ENCODE data around the gene TNRC18. TPM values are rescaled to one million over a fixed set of nuclear protein-coding genes. Genes with fewer than 3 reads are reported as not detected.

The TNRC18 gene
- total and polyA plus RNA-seq, 9 of the 15 experiments (the other 6 are each of a cell fraction or from before 2014, with no cell fraction given) = 0.03 to 43.2 (median 18.0) TPM

DNA sequence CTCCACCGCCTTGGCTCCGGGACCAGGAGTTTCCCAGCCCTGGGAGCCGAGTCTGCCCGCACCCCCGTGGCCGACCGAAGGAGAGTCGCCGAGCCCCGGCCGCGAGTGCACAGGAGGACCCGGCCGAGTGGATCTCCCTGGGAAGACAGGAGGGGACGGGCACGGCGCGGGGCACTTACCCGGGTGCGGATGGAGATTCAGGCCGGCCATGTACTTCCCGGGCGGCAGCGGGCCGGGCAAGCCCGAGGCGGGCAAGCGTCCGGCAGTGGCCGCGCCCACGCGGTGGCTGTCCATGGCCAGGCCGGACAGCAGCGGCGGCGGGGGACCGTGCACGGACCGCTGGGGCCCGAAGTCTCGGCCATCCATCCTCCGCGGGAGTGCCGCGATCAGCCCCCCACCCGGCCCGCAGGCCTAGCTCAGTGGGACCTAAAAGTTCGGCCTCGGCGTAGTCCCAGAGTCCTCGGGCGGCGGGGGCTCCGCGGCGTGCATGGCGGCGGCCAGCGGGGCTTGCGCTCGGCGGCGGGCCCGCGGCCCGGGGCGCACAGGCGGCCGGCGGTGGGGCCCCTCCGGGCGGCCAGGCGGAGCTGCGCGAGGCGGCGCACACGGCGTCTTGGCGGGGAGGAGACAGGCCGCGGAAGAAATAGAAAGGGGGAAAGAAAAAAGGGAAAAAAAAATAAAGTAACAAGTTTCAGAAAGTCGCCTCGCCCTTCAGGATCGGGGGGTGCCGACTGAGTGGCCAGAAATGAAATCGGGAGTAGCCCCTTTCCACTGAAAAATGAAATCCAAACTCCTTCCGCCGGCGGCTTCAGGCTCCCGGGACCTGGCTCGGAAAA lies 2.5 kb downstream of the TNRC18 start (continued):
- TF ChIP-seq, protein P1, sequence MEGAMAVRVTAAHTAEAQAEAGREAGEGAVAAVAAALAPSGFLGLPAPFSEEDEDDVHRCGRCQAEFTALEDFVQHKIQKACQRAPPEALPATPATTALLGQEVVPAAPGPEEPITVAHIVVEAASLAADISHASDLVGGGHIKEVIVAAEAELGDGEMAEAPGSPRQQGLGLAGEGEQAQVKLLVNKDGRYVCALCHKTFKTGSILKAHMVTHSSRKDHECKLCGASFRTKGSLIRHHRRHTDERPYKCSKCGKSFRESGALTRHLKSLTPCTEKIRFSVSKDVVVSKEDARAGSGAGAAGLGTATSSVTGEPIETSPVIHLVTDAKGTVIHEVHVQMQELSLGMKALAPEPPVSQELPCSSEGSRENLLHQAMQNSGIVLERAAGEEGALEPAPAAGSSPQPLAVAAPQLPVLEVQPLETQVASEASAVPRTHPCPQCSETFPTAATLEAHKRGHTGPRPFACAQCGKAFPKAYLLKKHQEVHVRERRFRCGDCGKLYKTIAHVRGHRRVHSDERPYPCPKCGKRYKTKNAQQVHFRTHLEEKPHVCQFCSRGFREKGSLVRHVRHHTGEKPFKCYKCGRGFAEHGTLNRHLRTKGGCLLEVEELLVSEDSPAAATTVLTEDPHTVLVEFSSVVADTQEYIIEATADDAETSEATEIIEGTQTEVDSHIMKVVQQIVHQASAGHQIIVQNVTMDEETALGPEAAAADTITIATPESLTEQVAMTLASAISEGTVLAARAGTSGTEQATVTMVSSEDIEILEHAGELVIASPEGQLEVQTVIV (CRISPR knock-in tag; IDR thresholded peaks at IDR 0.05; ENCODE audit: borderline replicate concordance) = no peak
- TF ChIP-seq THAP7 (CRISPR knock-in tag; IDR thresholded peaks at IDR 0.05) (no peak), E2F5 (CRISPR knock-in tag; IDR thresholded peaks at IDR 0.05) (no peak), MAZ (CRISPR knock-in tag; conservative IDR thresholded peaks at IDR 0.05 in 1 of 2, IDR thresholded peaks at IDR 0.05 in 1 of 2) (0 out of 4 replicates have a peak, but pooled peaks of 1 of the 2 experiments have one; percentile 19), RBM25 (IDR thresholded peaks at IDR 0.05; ENCODE audit: low read depth, low read length, severe bottlenecking) (no peak), SMAD1 (IDR thresholded peaks at IDR 0.05; ENCODE audit: low read depth, low read length, partially characterized antibody) (no peak), HDAC1 (IDR thresholded peaks at IDR 0.05) (no peak), L3MBTL2 (IDR thresholded peaks at IDR 0.05) (no peak; the same call in 1 of the 2 replicates), NCOA2 (IDR thresholded peaks at IDR 0.05; ENCODE audit: partially characterized antibody in 2 of 2) (no peak), ZNF253 (CRISPR knock-in tag; conservative IDR thresholded peaks at IDR 0.05) (no peak), FOXJ3 (CRISPR knock-in tag; IDR thresholded peaks at IDR 0.05) (no peak), ZNF586 (CRISPR knock-in tag; conservative IDR thresholded peaks at IDR 0.05) (no peak), SRF (CRISPR knock-in tag; IDR thresholded peaks at IDR 0.05) (no peak), HNRNPL (IDR thresholded peaks at IDR 0.05; ENCODE audit: low read depth, low read length) (peak; percentile 55; the same call in 1 of the 2 replicates), GTF2A2 (tag; IDR thresholded peaks at IDR 0.05) (no peak), ZNF507 (tag; conservative IDR thresholded peaks at IDR 0.05) (no peak), MEF2A (IDR thresholded peaks at IDR 0.05; ENCODE audit: control insufficient read depth, low read depth, low read length) (no peak), HOMEZ (CRISPR knock-in tag; IDR thresholded peaks at IDR 0.05) (no peak), ZNF239 (CRISPR knock-in tag; IDR thresholded peaks at IDR 0.05) (no peak)
- TF ChIP-seq, protein P2, sequence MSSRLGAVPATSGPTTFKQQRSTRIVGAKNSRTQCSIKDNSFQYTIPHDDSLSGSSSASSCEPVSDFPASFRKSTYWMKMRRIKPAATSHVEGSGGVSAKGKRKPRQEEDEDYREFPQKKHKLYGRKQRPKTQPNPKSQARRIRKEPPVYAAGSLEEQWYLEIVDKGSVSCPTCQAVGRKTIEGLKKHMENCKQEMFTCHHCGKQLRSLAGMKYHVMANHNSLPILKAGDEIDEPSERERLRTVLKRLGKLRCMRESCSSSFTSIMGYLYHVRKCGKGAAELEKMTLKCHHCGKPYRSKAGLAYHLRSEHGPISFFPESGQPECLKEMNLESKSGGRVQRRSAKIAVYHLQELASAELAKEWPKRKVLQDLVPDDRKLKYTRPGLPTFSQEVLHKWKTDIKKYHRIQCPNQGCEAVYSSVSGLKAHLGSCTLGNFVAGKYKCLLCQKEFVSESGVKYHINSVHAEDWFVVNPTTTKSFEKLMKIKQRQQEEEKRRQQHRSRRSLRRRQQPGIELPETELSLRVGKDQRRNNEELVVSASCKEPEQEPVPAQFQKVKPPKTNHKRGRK (tag; IDR thresholded peaks at IDR 0.05) = no peak
